ENCODE results near the gene SLC26A8. TPM values are rescaled to one million over a fixed set of nuclear protein-coding genes. Genes with fewer than 3 reads are reported as not detected.

SLC26A8 gene
- total RNA-seq, 1 donor = under 0.01 TPM

GRCh38 chr6:35969646-35970045 is 54.8 kb downstream of the SLC26A8 start:
- H3K79me2 ChIP-seq (ENCODE audit: insufficient read depth, low read length) = no peaks in the 10 kb centered on the region
- peaks cover 10% of the 10 kb centered on the region for H3K4me1 ChIP-seq (ENCODE audit: insufficient read depth, low read length)
- peak overlapping the region; percentile 8 for H3K27ac ChIP-seq (ENCODE audit: low read depth, low read length)
- H3K4me2 ChIP-seq (ENCODE audit: insufficient read depth, low read length) = peak overlapping the region; percentile 50
- no peaks in the 10 kb centered on the region for H3K36me3 ChIP-seq (ENCODE audit: insufficient read depth, low read length)
- peak overlapping the region; percentile 40 for H2AFZ ChIP-seq (ENCODE audit: low read length)
- no peak overlapping the region for H3K4me3 ChIP-seq (ENCODE audit: insufficient read depth, low read length)
- no peak for DNase-seq (ENCODE audit: insufficient read length, low spot score, missing footprints)
- no peaks in the 10 kb centered on the region for H4K20me1 ChIP-seq (ENCODE audit: insufficient read depth, low read length)
- TF ChIP-seq, protein P1, sequence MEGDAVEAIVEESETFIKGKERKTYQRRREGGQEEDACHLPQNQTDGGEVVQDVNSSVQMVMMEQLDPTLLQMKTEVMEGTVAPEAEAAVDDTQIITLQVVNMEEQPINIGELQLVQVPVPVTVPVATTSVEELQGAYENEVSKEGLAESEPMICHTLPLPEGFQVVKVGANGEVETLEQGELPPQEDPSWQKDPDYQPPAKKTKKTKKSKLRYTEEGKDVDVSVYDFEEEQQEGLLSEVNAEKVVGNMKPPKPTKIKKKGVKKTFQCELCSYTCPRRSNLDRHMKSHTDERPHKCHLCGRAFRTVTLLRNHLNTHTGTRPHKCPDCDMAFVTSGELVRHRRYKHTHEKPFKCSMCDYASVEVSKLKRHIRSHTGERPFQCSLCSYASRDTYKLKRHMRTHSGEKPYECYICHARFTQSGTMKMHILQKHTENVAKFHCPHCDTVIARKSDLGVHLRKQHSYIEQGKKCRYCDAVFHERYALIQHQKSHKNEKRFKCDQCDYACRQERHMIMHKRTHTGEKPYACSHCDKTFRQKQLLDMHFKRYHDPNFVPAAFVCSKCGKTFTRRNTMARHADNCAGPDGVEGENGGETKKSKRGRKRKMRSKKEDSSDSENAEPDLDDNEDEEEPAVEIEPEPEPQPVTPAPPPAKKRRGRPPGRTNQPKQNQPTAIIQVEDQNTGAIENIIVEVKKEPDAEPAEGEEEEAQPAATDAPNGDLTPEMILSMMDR (IDR thresholded peaks at IDR 0.05; ENCODE audit: extremely low read depth, low read depth, low read length) = no peak
- H3K27me3 ChIP-seq (ENCODE audit: insufficient read depth, low read length) = no peaks in the 10 kb centered on the region
- no peaks in the 10 kb centered on the region for H3K9me3 ChIP-seq (ENCODE audit: low read depth, low read length)

- TF ChIP-seq, protein P1 (IDR thresholded peaks at IDR 0.05; ENCODE audit: extremely low read depth, low read depth, low read length) = no peak
- DNase-seq (ENCODE audit: insufficient read length, low spot score, missing footprints) = no peak
- H2AFZ ChIP-seq (ENCODE audit: low read length) = no peak overlapping the region
- peaks cover 10% of the 10 kb centered on the region for H3K4me1 ChIP-seq (ENCODE audit: insufficient read depth, low read length)
- H3K4me3 ChIP-seq (ENCODE audit: insufficient read depth, low read length) = no peak overlapping the region
- H3K36me3 ChIP-seq (ENCODE audit: insufficient read depth, low read length) = no peaks in the 10 kb centered on the region
- no peaks in the 10 kb centered on the region for H3K27me3 ChIP-seq (ENCODE audit: insufficient read depth, low read length)
- no peaks in the 10 kb centered on the region for H4K20me1 ChIP-seq (ENCODE audit: insufficient read depth, low read length)
- H3K27ac ChIP-seq (ENCODE audit: low read depth, low read length) = no peak overlapping the region
- H3K79me2 ChIP-seq (ENCODE audit: insufficient read depth, low read length) = no peaks in the 10 kb centered on the region
- no peaks in the 10 kb centered on the region for H3K9me3 ChIP-seq (ENCODE audit: low read depth, low read length)
- H3K4me2 ChIP-seq (ENCODE audit: insufficient read depth, low read length) = no peak overlapping the region
Measured at GRCh38 chr6:35968821-35969220, 55.6 kb downstream of the SLC26A8 start.

- H3K4me2 ChIP-seq (ENCODE audit: insufficient read depth, low read length) = no peak overlapping the region
- H3K79me2 ChIP-seq (ENCODE audit: insufficient read depth, low read length) = no peaks in the 10 kb centered on the region
- H4K20me1 ChIP-seq (ENCODE audit: insufficient read depth, low read length) = no peaks in the 10 kb centered on the region
- no peak overlapping the region for H3K4me3 ChIP-seq (ENCODE audit: insufficient read depth, low read length)
- peaks cover 5% of the 10 kb centered on the region for H3K27me3 ChIP-seq (ENCODE audit: insufficient read depth, low read length)
- TF ChIP-seq, protein P1 (IDR thresholded peaks at IDR 0.05; ENCODE audit: extremely low read depth, low read depth, low read length) = no peak
- H3K9me3 ChIP-seq (ENCODE audit: low read depth, low read length) = no peaks in the 10 kb centered on the region
- no peaks in the 10 kb centered on the region for H3K36me3 ChIP-seq (ENCODE audit: insufficient read depth, low read length)
- H3K27ac ChIP-seq (ENCODE audit: low read depth, low read length) = no peak overlapping the region
- peaks cover 10% of the 10 kb centered on the region for H3K4me1 ChIP-seq (ENCODE audit: insufficient read depth, low read length)
- DNase-seq (ENCODE audit: insufficient read length, low spot score, missing footprints) = no peak
- H2AFZ ChIP-seq (ENCODE audit: low read length) = no peak overlapping the region
Measured at GRCh38 chr6:35967076-35967774, 57.2 kb downstream of the SLC26A8 start.

DNA sequence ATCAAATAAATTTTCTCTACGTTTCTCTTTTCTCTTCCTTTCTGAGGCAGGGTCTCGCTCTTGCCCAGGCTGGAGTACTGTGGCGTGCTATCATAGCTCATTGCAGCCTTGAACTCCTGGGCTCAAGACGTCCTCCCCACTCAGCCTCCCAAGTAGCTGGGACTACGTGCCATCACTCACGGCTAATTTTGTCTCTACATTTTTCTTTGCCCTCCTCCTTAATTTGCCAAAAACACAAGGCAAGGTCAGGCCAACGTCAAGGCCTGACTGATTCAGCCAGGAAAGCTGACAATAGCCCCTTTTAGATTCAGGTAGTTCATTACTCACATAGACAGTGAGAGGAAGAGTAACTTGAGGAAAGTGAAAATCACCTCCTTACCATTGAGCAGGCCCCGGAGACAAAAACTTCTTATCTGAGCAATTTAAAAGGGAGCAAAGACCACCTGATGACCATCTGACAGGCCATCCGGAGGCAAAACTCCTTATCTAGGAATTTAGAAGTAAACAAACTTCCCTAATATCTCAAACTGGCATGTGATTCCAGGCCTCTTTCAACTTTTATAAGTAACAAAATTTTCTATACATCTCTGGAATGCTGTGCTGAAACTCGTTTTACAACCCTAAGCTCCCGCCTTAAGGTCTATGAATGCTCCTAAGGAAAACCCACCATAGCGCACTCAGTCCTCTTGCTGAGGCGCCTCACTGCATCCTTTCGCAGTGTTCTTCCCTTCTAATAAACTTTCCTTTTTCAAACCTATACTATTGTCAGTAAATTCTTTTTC is 61.5 kb downstream of the SLC26A8 start:
- Histone ChIP-seq H3K27me3 (ENCODE audit: insufficient read depth, low read length) (peaks cover 29% of the 10 kb centered on the region), H3K36me3 (ENCODE audit: insufficient read depth, low read length) (no peaks in the 10 kb centered on the region), H3K9me3 (ENCODE audit: low read depth, low read length) (no peaks in the 10 kb centered on the region), H3K27ac (ENCODE audit: low read depth, low read length) (no peak overlapping the region), H3K4me2 (ENCODE audit: insufficient read depth, low read length) (no peak overlapping the region), H3K4me1 (ENCODE audit: insufficient read depth, low read length) (no peaks in the 10 kb centered on the region), H4K20me1 (ENCODE audit: insufficient read depth, low read length) (no peaks in the 10 kb centered on the region), H3K79me2 (ENCODE audit: insufficient read depth, low read length) (no peaks in the 10 kb centered on the region), H2AFZ (ENCODE audit: low read length) (no peak overlapping the region), H3K4me3 (ENCODE audit: insufficient read depth, low read length) (no peak overlapping the region)
- TF ChIP-seq, protein P1 (IDR thresholded peaks at IDR 0.05; ENCODE audit: extremely low read depth, low read depth, low read length) = no peak
- DNase-seq (ENCODE audit: insufficient read length, low spot score, missing footprints) = no peak

Data from osteoblast (primary cell).